GM23338 (cell line): ENCODE results near the gene GAL3ST2.

ENCODE experiments used
- CREB1 ChIP-seq: fragments of 250-450 bp; sonication (Bioruptor Pico); IDR thresholded peaks from 2 replicates; pipeline ENCODE4 v1.5.0; 2020; ENCODE audit warnings: low read depth, mild to moderate bottlenecking, moderate library complexity
- EZH2 ChIP-seq: fragments of 200-600 bp; sonication (generic); IDR thresholded peaks from one replicate; pipeline ENCODE4 v1.8.0; 2017; ENCODE audit warnings: antibody characterized with exemption, mild to moderate bottlenecking, low read depth; ENCODE audit not compliant: unreplicated experiment
- EZH2phosphoT487 ChIP-seq: fragments of 200-600 bp; sonication (generic); IDR thresholded peaks from one replicate; pipeline ENCODE4 v1.8.1; 2018; ENCODE audit warnings: antibody characterized with exemption; ENCODE audit not compliant: unreplicated experiment
- JUNB ChIP-seq: IDR thresholded peaks from one replicate; pipeline ENCODE4 v1.6.1; 2016; ENCODE audit warnings: antibody characterized with exemption; ENCODE audit not compliant: unreplicated experiment
- NANOG ChIP-seq: IDR thresholded peaks from 2 replicates; pipeline ENCODE4 v1.6.1; 2016; ENCODE audit warnings: antibody characterized with exemption, borderline replicate concordance
- POLR2AphosphoS5 ChIP-seq: IDR thresholded peaks from 2 replicates; pipeline ENCODE4 v1.6.1; 2016; ENCODE audit warnings: antibody characterized with exemption, low read depth
- STAT1 ChIP-seq: IDR thresholded peaks from one replicate; pipeline ENCODE4 v1.6.1; 2016; ENCODE audit warnings: antibody characterized with exemption; ENCODE audit not compliant: unreplicated experiment
- ZNF114 ChIP-seq: fragments of 250-450 bp; sonication (Bioruptor Pico); IDR thresholded peaks from 2 replicates; pipeline ENCODE4 v1.5.0; 2020; ENCODE audit warnings: mild to moderate bottlenecking, moderate library complexity
- ZNF331 ChIP-seq: fragments of 250-450 bp; sonication (Bioruptor Pico); IDR thresholded peaks from 2 replicates; pipeline ENCODE4 v1.5.0; 2020; ENCODE audit warnings: low read depth, mild to moderate bottlenecking, moderate library complexity
- TF ChIP-seq, protein P1 (sequence below), 2 experiments: fragments of 200-600 bp in 1 of 2; sonication (generic) in 1 of 2; conservative IDR thresholded peaks; 2 replicates each; pipeline versions ENCODE4 v1.5.1 to v1.6.1; 2016 to 2017; ENCODE audit warnings: antibody characterized with exemption in 2 of 2, low read depth in 2 of 2, mild to moderate bottlenecking in 2 of 2, moderate library complexity in 1 of 2
- TF ChIP-seq, protein P2 (sequence below): IDR thresholded peaks from one replicate; pipeline ENCODE4 v1.6.1; 2018; ENCODE audit warnings: antibody characterized with exemption; ENCODE audit not compliant: unreplicated experiment
- TF ChIP-seq, protein P3 (sequence below): IDR thresholded peaks from 2 replicates; pipeline ENCODE4 v1.6.1; 2016; ENCODE audit warnings: antibody characterized with exemption

DNA sequence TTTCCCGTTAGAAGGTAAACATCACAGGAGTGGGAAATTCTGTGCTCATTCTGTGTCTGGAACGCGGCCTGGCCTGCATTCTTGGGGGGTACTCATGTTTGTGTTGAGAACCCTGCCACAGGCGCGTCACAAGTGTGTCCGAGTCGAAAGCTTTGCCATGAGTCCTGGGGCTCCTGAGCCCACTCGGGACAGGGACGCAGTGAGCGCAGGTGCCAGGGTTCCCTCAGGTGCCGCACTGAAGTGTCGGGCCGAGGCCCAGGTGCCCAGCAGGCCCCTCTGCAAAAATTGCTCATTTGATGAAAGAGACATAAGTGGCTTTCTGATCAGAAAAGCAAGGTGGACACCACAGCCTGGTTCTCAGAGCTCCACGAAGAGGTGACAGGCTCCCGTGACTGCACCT, 37.4 kb upstream of the GAL3ST2 start:
- TF ChIP-seq POLR2AphosphoS5 (no peak), EZH2phosphoT487 (no peak), CREB1 (CRISPR knock-in tag) (no peak), ZNF331 (CRISPR knock-in tag) (no peak), EZH2 (no peak), JUNB (no peak), NANOG (no peak), STAT1 (no peak), ZNF114 (CRISPR knock-in tag) (no peak)
- TF ChIP-seq, protein P1, sequence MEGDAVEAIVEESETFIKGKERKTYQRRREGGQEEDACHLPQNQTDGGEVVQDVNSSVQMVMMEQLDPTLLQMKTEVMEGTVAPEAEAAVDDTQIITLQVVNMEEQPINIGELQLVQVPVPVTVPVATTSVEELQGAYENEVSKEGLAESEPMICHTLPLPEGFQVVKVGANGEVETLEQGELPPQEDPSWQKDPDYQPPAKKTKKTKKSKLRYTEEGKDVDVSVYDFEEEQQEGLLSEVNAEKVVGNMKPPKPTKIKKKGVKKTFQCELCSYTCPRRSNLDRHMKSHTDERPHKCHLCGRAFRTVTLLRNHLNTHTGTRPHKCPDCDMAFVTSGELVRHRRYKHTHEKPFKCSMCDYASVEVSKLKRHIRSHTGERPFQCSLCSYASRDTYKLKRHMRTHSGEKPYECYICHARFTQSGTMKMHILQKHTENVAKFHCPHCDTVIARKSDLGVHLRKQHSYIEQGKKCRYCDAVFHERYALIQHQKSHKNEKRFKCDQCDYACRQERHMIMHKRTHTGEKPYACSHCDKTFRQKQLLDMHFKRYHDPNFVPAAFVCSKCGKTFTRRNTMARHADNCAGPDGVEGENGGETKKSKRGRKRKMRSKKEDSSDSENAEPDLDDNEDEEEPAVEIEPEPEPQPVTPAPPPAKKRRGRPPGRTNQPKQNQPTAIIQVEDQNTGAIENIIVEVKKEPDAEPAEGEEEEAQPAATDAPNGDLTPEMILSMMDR (conservative IDR thresholded peaks at IDR 0.05; ENCODE audit: low read depth in 2 of 2) = no peak
- TF ChIP-seq, protein P2, sequence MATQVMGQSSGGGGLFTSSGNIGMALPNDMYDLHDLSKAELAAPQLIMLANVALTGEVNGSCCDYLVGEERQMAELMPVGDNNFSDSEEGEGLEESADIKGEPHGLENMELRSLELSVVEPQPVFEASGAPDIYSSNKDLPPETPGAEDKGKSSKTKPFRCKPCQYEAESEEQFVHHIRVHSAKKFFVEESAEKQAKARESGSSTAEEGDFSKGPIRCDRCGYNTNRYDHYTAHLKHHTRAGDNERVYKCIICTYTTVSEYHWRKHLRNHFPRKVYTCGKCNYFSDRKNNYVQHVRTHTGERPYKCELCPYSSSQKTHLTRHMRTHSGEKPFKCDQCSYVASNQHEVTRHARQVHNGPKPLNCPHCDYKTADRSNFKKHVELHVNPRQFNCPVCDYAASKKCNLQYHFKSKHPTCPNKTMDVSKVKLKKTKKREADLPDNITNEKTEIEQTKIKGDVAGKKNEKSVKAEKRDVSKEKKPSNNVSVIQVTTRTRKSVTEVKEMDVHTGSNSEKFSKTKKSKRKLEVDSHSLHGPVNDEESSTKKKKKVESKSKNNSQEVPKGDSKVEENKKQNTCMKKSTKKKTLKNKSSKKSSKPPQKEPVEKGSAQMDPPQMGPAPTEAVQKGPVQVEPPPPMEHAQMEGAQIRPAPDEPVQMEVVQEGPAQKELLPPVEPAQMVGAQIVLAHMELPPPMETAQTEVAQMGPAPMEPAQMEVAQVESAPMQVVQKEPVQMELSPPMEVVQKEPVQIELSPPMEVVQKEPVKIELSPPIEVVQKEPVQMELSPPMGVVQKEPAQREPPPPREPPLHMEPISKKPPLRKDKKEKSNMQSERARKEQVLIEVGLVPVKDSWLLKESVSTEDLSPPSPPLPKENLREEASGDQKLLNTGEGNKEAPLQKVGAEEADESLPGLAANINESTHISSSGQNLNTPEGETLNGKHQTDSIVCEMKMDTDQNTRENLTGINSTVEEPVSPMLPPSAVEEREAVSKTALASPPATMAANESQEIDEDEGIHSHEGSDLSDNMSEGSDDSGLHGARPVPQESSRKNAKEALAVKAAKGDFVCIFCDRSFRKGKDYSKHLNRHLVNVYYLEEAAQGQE = no peak
- TF ChIP-seq, protein P3, sequence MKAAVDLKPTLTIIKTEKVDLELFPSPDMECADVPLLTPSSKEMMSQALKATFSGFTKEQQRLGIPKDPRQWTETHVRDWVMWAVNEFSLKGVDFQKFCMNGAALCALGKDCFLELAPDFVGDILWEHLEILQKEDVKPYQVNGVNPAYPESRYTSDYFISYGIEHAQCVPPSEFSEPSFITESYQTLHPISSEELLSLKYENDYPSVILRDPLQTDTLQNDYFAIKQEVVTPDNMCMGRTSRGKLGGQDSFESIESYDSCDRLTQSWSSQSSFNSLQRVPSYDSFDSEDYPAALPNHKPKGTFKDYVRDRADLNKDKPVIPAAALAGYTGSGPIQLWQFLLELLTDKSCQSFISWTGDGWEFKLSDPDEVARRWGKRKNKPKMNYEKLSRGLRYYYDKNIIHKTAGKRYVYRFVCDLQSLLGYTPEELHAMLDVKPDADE = no peak
